ENCODE results near the gene PCNX2. TPM values are rescaled to one million over a fixed set of nuclear protein-coding genes. Genes with fewer than 3 reads are reported as not detected.

Gene PCNX2
- total and polyA plus RNA-seq, 2 donors (not counting 1 experiment from before 2014, with no cell fraction given) = 17.6 to 34.7 TPM

DNA sequence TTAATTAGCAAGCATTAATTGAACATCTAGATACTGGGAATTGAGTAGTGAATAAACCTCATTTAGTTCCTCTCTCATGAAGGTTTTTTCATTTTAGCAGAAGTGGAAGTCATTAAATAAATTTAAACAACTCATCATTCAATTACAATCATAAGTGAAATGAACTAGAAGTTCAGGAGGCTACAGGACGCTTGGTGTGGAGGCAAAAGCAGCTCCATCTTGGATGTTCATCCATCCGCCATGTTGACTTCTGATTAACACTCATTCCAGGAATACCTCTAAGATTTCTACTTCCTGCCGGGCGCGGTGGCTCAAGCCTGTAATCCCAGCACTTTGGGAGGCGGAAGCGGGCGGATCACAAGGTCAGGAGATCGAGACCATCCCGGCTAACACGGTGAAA is 356.6 kb downstream of the PCNX2 start:
- TF ChIP-seq EZH2 (IDR thresholded peaks at IDR 0.05; ENCODE audit: borderline replicate concordance, insufficient read depth, low read depth, low read length, poor library complexity, severe bottlenecking) = no peak
- TF ChIP-seq, protein P1, sequence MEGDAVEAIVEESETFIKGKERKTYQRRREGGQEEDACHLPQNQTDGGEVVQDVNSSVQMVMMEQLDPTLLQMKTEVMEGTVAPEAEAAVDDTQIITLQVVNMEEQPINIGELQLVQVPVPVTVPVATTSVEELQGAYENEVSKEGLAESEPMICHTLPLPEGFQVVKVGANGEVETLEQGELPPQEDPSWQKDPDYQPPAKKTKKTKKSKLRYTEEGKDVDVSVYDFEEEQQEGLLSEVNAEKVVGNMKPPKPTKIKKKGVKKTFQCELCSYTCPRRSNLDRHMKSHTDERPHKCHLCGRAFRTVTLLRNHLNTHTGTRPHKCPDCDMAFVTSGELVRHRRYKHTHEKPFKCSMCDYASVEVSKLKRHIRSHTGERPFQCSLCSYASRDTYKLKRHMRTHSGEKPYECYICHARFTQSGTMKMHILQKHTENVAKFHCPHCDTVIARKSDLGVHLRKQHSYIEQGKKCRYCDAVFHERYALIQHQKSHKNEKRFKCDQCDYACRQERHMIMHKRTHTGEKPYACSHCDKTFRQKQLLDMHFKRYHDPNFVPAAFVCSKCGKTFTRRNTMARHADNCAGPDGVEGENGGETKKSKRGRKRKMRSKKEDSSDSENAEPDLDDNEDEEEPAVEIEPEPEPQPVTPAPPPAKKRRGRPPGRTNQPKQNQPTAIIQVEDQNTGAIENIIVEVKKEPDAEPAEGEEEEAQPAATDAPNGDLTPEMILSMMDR (IDR thresholded peaks at IDR 0.05) = no peak
- no peak overlapping the region for H3K4me3 Mint-ChIP-seq

DNA sequence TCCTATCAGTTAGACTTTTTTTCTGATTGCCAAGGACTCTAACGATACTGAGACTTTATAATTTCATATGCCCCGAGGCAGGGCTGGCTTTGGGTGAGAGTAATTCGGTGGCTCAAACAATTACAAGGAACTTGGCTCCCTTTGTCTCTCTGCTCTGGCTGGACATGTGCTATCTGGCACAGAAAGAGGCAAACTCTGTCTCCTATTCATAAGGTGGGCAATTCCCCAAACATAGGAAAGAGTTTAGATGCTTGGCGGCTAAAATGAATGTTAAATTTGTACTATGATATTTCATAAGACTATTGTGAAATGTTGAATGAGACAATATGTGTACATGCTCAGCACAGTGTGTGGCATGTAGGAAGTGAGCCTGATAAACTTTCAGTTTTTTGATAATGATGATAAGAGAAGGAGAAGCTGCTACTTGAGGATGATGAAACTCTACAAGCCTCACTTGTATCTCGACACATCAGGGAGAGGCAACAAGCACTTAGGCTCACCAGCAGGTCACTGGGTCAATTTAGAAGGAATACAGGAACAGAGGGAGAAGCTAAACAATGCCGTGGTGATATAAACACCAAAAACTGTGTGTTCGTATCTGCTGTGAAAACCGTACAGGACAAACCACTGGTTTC is 357.7 kb downstream of the PCNX2 start:
- no peak overlapping the region for H2AFZ ChIP-seq (ENCODE audit: insufficient read depth, low read depth, low read length, poor library complexity, severe bottlenecking)
- intact Hi-C loops (cut with micrococcal nuclease) = no loop called here
- Mint-ChIP-seq H3K4me1 (no peaks in the 10 kb centered on the region), H3K9me3 (ENCODE audit: insufficient read depth) (peaks cover 5% of the 10 kb centered on the region), H3K27ac (no peak overlapping the region), H3K27me3 (peaks cover 20% of the 10 kb centered on the region), H3K4me3 (no peak overlapping the region)
- TF ChIP-seq, protein P1 (IDR thresholded peaks at IDR 0.05) = no peak
- no peak for TF ChIP-seq EZH2 (IDR thresholded peaks at IDR 0.05; ENCODE audit: borderline replicate concordance, insufficient read depth, low read depth, low read length, poor library complexity, severe bottlenecking)
- 77% methylated on average over 4 of the region's 8 CpGs for WGBS (ENCODE audit: insufficient coverage)
- H4K20me1 ChIP-seq (ENCODE audit: control insufficient read depth, insufficient read depth, low read length, poor library complexity, severe bottlenecking) = no peaks in the 10 kb centered on the region
- no peak overlapping the region for H3K4me3 ChIP-seq (ENCODE audit: control extremely low read depth in 1 of 5, extremely low read depth in 1 of 5, insufficient read depth in 1 of 5, low read depth in 2 of 5, low read length in 4 of 5)
- ChIA-PET POLR2A (no interaction called here), CTCF (no interaction called here)
- H3K27ac ChIP-seq (ENCODE audit: low read length in 2 of 2) = no peak overlapping the region
- DNase-seq = no peak
- no peaks in the 10 kb centered on the region for H3K4me1 ChIP-seq (ENCODE audit: control insufficient read depth in 2 of 2, insufficient read depth in 2 of 2, low read length in 2 of 2)
- no peak overlapping the region for H3K9ac ChIP-seq (ENCODE audit: low read length)
- no peak overlapping the region for H3K4me2 ChIP-seq (replicated peaks; ENCODE audit: low read depth, low read length, poor library complexity, severe bottlenecking)
- no peaks in the 10 kb centered on the region for H3K9me3 ChIP-seq (ENCODE audit: control extremely low read depth in 1 of 3, control insufficient read depth in 2 of 3, insufficient read depth in 1 of 3, low read length in 2 of 3)
- H3K27me3 ChIP-seq (replicated peaks in 1 of 4; ENCODE audit: control extremely low read depth in 1 of 4, control insufficient read depth in 3 of 4, insufficient read depth in 4 of 4, low read length in 3 of 4) = peaks cover 0 to 2% (median 0%) of the 10 kb centered on the region in 4 experiments
- no peaks in the 10 kb centered on the region for H3K79me2 ChIP-seq (ENCODE audit: control insufficient read depth, insufficient read depth, low read length)
- ATAC-seq (ENCODE audit: low read depth) = no peak
- no peaks in the 10 kb centered on the region for H3K36me3 ChIP-seq (replicated peaks in 1 of 2; ENCODE audit: control extremely low read depth in 1 of 2, control insufficient read depth in 1 of 2, extremely low read depth in 1 of 2, insufficient read depth in 2 of 2, low read length in 1 of 2)

More for the DNA sequence above, 356.6 kb downstream of the PCNX2 start:
- Mint-ChIP-seq H3K27ac (no peak overlapping the region), H3K4me1 (peaks cover 7% of the 10 kb centered on the region), H3K9me3 (ENCODE audit: insufficient read depth) (peaks cover 5% of the 10 kb centered on the region), H3K27me3 (peaks cover 20% of the 10 kb centered on the region)
- Histone ChIP-seq H3K4me1 (ENCODE audit: control insufficient read depth in 2 of 2, insufficient read depth in 2 of 2, low read length in 2 of 2) (peaks cover 4% of the 10 kb centered on the region in 2 donors), H3K4me3 (ENCODE audit: control extremely low read depth in 1 of 5, extremely low read depth in 1 of 5, insufficient read depth in 1 of 5, low read depth in 2 of 5, low read length in 4 of 5) (no peak overlapping the region), H3K27me3 (replicated peaks in 1 of 4; ENCODE audit: control extremely low read depth in 1 of 4, control insufficient read depth in 3 of 4, insufficient read depth in 4 of 4, low read length in 3 of 4) (peaks cover 0 to 2% (median 0%) of the 10 kb centered on the region in 4 experiments), H3K4me2 (replicated peaks; ENCODE audit: low read depth, low read length, poor library complexity, severe bottlenecking) (no peak overlapping the region), H4K20me1 (ENCODE audit: control insufficient read depth, insufficient read depth, low read length, poor library complexity, severe bottlenecking) (no peaks in the 10 kb centered on the region), H3K27ac (ENCODE audit: low read length in 2 of 2) (no peak overlapping the region), H3K79me2 (ENCODE audit: control insufficient read depth, insufficient read depth, low read length) (no peaks in the 10 kb centered on the region), H2AFZ (ENCODE audit: insufficient read depth, low read depth, low read length, poor library complexity, severe bottlenecking) (no peak overlapping the region), H3K9ac (ENCODE audit: low read length) (no peak overlapping the region), H3K36me3 (replicated peaks in 1 of 2; ENCODE audit: control extremely low read depth in 1 of 2, control insufficient read depth in 1 of 2, extremely low read depth in 1 of 2, insufficient read depth in 2 of 2, low read length in 1 of 2) (no peaks in the 10 kb centered on the region), H3K9me3 (ENCODE audit: control extremely low read depth in 1 of 3, control insufficient read depth in 2 of 3, insufficient read depth in 1 of 3, low read length in 2 of 3) (no peaks in the 10 kb centered on the region)
- intact Hi-C loops (cut with micrococcal nuclease) = no loop called here
- no peak for ATAC-seq (ENCODE audit: low read depth)
- ChIA-PET POLR2A (no interaction called here), CTCF (no interaction called here)
- WGBS (ENCODE audit: insufficient coverage) = 94% methylated on average over 2 of the region's 11 CpGs
- no peak for DNase-seq

Data from B cell (primary cell).